HepG2 (cell line): ENCODE measurements around the gene MRPL42. TPM values are rescaled to one million over a fixed set of nuclear protein-coding genes. Genes with fewer than 3 reads are reported as not detected.

Experiments
- KDM5B ChIP-seq: sonication (generic); formaldehyde crosslinking; IDR thresholded peaks from 2 replicates; pipeline ENCODE4 v1.4.0; 2020; ENCODE audit warnings: missing genetic modification reagents, mild to moderate bottlenecking, borderline replicate concordance
- KLF13 ChIP-seq: sonication (generic); formaldehyde crosslinking; IDR thresholded peaks from 2 replicates; pipeline ENCODE4 v1.4.0; 2020; ENCODE audit warnings: mild to moderate bottlenecking, missing genetic modification reagents
- MAF1 ChIP-seq: sonication (generic); formaldehyde crosslinking; IDR thresholded peaks from 2 replicates; pipeline ENCODE4 v1.5.0; 2020; ENCODE audit warnings: missing genetic modification reagents, borderline replicate concordance
- PHF8 ChIP-seq: sonication (generic); formaldehyde crosslinking; IDR thresholded peaks from 2 replicates; pipeline ENCODE4 v1.5.0; 2020; ENCODE audit warnings: missing genetic modification reagents
- RAD21 ChIP-seq: fragments of 450-650 bp; formaldehyde crosslinking; IDR thresholded peaks from 2 replicates; pipeline ENCODE4 v1.5.0; 2020; ENCODE audit warnings: mild to moderate bottlenecking
- REXO4 ChIP-seq: sonication (generic); formaldehyde crosslinking; IDR thresholded peaks from 2 replicates; pipeline ENCODE4 v1.8.0; 2022; ENCODE audit warnings: missing genetic modification reagents, mild to moderate bottlenecking, borderline replicate concordance
- SP5 ChIP-seq: IDR thresholded peaks from 2 replicates; pipeline ENCODE4 v1.6.1; 2016; ENCODE audit warnings: low read depth, borderline replicate concordance
- TSC22D2 ChIP-seq: sonication (generic); formaldehyde crosslinking; IDR thresholded peaks from 2 replicates; pipeline ENCODE4 v1.5.1; 2020; ENCODE audit warnings: missing genetic modification reagents, mild to moderate bottlenecking, borderline replicate concordance
- ZBTB20 ChIP-seq: sonication (generic); formaldehyde crosslinking; IDR thresholded peaks from 2 replicates; pipeline ENCODE4 v1.8.1; 2023; ENCODE audit warnings: missing genetic modification reagents, low read depth, mild to moderate bottlenecking, borderline replicate concordance
- ZMYM2 ChIP-seq: sonication (generic); formaldehyde crosslinking; IDR thresholded peaks from 2 replicates; pipeline ENCODE4 v1.8.0; 2022; ENCODE audit warnings: mild to moderate bottlenecking, missing genetic modification reagents
- ZNF235 ChIP-seq: sonication (generic); formaldehyde crosslinking; IDR thresholded peaks from 2 replicates; pipeline ENCODE4 v1.8.1; 2023; ENCODE audit warnings: mild to moderate bottlenecking, missing genetic modification reagents, borderline replicate concordance
- ZNF256 ChIP-seq: sonication (generic); formaldehyde crosslinking; conservative IDR thresholded peaks from 2 replicates; pipeline ENCODE4 v1.4.0; 2020; ENCODE audit warnings: missing genetic modification reagents
- ZNF549 ChIP-seq: sonication (generic); formaldehyde crosslinking; IDR thresholded peaks from 2 replicates; pipeline ENCODE4 v1.5.0; 2020; ENCODE audit warnings: missing genetic modification reagents
- ZNF564 ChIP-seq: sonication (generic); formaldehyde crosslinking; IDR thresholded peaks from 2 replicates; pipeline ENCODE4 v1.8.1; 2023; ENCODE audit warnings: mild to moderate bottlenecking, missing genetic modification reagents
- ZNF605 ChIP-seq: sonication (generic); formaldehyde crosslinking; IDR thresholded peaks from 2 replicates; pipeline ENCODE4 v1.8.0; 2022; ENCODE audit warnings: mild to moderate bottlenecking, missing genetic modification reagents
- ZNF775 ChIP-seq: sonication (generic); formaldehyde crosslinking; IDR thresholded peaks from 2 replicates; pipeline ENCODE4 v1.4.0; 2020; ENCODE audit warnings: missing genetic modification reagents, mild to moderate bottlenecking, moderate library complexity, borderline replicate concordance
- ZNF878 ChIP-seq: sonication (generic); formaldehyde crosslinking; IDR thresholded peaks from 2 replicates; pipeline ENCODE4 v1.8.1; 2023; ENCODE audit warnings: mild to moderate bottlenecking, missing genetic modification reagents, moderate library complexity
- polyA plus RNA-seq, 8 experiments: library from polyadenylated mRNA; depleted of rRNA in 3 of 8; stranded (reverse) in 7 of 8; unstranded in 1 of 8; fragments of >200 nt; fragmentation: Illumina TruSeq in 4 of 8; extraction: Trizol in 4 of 8; gene quantifications; 2 replicates each; pipeline versions ENCODE4 v1.2.1 to v1.2.3, GENCODE V29; 2011 to 2016; ENCODE audit warnings: low read depth in 4 of 8, missing spikeins in 1 of 8, mixed read lengths in 1 of 8; ENCODE audit not compliant: insufficient read depth in 1 of 8
- total RNA-seq, 5 experiments: library from RNA; depleted of rRNA; stranded (reverse); fragments of >200 nt; fragmentation: Illumina TruSeq; extraction: Trizol; gene quantifications; 2 replicates each; pipeline ENCODE4 v1.2.3, GENCODE V29; 2016; ENCODE audit warnings: low read depth in 1 of 5
- TF ChIP-seq, protein P1 (sequence below): sonication (generic); formaldehyde crosslinking; IDR thresholded peaks from 2 replicates; pipeline ENCODE4 v1.5.0; 2020; ENCODE audit warnings: mild to moderate bottlenecking, missing genetic modification reagents
- TF ChIP-seq, protein P2 (sequence below): sonication (generic); formaldehyde crosslinking; IDR thresholded peaks from 2 replicates; pipeline ENCODE4 v1.8.0; 2022; ENCODE audit warnings: missing genetic modification reagents, mild to moderate bottlenecking, moderate library complexity, borderline replicate concordance
- TF ChIP-seq, protein P3 (sequence below): IDR thresholded peaks from 2 replicates; pipeline ENCODE4 v1.6.1; 2016

MRPL42 gene
- total and polyA plus RNA-seq, 2 of the 13 experiments (the other 11 are each of a cell fraction or from before 2014, with no cell fraction given), result 93.3 to 148 TPM

DNA sequence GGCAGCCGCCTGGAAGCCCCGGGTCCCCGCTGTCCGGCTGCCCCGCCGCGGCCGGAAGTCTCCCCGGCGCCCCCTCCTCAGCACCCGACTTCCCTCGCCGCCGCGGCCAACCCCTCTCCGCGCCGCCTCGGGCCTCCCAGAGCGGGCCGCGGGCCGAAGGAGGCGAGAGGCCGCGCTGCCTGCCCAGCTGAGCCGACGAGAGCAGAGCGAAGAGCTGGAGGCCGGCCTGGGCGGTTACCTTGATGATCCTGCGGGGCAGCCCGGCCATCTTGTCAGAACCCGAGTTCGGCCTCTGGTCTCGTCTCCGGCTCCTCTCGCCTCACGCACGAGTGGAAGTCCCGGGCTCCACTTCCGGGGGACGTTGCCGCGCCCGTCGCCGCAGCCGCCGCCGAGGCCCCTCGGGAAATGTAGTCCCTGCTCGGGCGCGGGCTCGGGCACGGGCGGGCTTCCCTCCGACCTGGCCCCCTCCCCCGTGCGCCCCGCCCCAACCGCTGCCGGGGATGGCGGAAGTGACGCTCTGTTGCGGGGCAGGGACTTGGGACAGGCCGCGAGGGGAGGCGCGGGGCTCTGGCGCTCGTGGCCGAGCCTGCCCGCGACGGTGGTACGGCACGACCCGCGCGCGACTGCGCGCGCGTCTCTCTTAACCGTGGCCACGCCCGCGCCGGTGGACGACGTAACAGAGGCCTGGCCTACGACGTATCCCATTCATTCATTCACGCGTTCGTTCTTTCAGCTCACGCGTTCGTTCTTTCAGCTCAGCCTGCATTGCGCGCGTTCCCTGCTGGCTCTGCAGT lies 25.5 kb upstream of the MRPL42 start, which contains the start of gene UBE2N (continued):
- peak; percentile 14; the same call in 1 of the 2 replicates for TF ChIP-seq MAF1 (CRISPR knock-in tag)
- TF ChIP-seq, protein P1, sequence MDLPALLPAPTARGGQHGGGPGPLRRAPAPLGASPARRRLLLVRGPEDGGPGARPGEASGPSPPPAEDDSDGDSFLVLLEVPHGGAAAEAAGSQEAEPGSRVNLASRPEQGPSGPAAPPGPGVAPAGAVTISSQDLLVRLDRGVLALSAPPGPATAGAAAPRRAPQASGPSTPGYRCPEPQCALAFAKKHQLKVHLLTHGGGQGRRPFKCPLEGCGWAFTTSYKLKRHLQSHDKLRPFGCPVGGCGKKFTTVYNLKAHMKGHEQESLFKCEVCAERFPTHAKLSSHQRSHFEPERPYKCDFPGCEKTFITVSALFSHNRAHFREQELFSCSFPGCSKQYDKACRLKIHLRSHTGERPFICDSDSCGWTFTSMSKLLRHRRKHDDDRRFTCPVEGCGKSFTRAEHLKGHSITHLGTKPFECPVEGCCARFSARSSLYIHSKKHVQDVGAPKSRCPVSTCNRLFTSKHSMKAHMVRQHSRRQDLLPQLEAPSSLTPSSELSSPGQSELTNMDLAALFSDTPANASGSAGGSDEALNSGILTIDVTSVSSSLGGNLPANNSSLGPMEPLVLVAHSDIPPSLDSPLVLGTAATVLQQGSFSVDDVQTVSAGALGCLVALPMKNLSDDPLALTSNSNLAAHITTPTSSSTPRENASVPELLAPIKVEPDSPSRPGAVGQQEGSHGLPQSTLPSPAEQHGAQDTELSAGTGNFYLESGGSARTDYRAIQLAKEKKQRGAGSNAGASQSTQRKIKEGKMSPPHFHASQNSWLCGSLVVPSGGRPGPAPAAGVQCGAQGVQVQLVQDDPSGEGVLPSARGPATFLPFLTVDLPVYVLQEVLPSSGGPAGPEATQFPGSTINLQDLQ, result 0 out of 2 replicates have a peak, but pooled peaks have one; percentile 46
- peak; percentile 88; the same call in 1 of the 2 replicates for TF ChIP-seq KDM5B (CRISPR knock-in tag)
- TF ChIP-seq ZNF878 (CRISPR knock-in tag), result peak; percentile 65
- TF ChIP-seq REXO4 (CRISPR knock-in tag), result no peak
- TF ChIP-seq SP5 (CRISPR knock-in tag), result peak; percentile 59; the same call in 1 of the 2 replicates
- peak; percentile 88 for TF ChIP-seq PHF8
- TF ChIP-seq ZBTB20 (CRISPR knock-in tag), result peak; percentile 56; the same call in 1 of the 2 replicates
- TF ChIP-seq ZNF256, result no peak
- TF ChIP-seq, protein P2, sequence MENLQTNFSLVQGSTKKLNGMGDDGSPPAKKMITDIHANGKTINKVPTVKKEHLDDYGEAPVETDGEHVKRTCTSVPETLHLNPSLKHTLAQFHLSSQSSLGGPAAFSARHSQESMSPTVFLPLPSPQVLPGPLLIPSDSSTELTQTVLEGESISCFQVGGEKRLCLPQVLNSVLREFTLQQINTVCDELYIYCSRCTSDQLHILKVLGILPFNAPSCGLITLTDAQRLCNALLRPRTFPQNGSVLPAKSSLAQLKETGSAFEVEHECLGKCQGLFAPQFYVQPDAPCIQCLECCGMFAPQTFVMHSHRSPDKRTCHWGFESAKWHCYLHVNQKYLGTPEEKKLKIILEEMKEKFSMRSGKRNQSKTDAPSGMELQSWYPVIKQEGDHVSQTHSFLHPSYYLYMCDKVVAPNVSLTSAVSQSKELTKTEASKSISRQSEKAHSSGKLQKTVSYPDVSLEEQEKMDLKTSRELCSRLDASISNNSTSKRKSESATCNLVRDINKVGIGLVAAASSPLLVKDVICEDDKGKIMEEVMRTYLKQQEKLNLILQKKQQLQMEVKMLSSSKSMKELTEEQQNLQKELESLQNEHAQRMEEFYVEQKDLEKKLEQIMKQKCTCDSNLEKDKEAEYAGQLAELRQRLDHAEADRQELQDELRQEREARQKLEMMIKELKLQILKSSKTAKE, result peak; percentile 18; the same call in 1 of the 2 replicates
- peak; percentile 59; the same call in 1 of the 2 replicates for TF ChIP-seq KLF13
- TF ChIP-seq ZNF775 (CRISPR knock-in tag), result 0 out of 2 replicates have a peak, but pooled peaks have one; percentile 33
- TF ChIP-seq ZNF549 (CRISPR knock-in tag), result no peak
- TF ChIP-seq TSC22D2 (CRISPR knock-in tag), result peak; percentile 45; the same call in 1 of the 2 replicates
- TF ChIP-seq ZNF235, result 0 out of 2 replicates have a peak, but pooled peaks have one; percentile 8
- 0 out of 2 replicates have a peak, but pooled peaks have one; percentile 58 for TF ChIP-seq ZNF564 (CRISPR knock-in tag)
- peak; percentile 47; the same call in 1 of the 2 replicates for TF ChIP-seq ZMYM2 (CRISPR knock-in tag)
- peak; percentile 24 for TF ChIP-seq RAD21 (CRISPR knock-in tag)
- TF ChIP-seq, protein P3, sequence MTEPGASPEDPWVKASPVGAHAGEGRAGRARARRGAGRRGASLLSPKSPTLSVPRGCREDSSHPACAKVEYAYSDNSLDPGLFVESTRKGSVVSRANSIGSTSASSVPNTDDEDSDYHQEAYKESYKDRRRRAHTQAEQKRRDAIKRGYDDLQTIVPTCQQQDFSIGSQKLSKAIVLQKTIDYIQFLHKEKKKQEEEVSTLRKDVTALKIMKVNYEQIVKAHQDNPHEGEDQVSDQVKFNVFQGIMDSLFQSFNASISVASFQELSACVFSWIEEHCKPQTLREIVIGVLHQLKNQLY (CRISPR knock-in tag), result no peak; the same call in 1 of the 2 replicates
- TF ChIP-seq ZNF605 (CRISPR knock-in tag), result peak; percentile 66; the same call in 1 of the 2 replicates
